Testis (tissue), 3 donors: ENCODE results near the gene VWC2. TPM values are rescaled to one million over a fixed set of nuclear protein-coding genes. Genes with fewer than 3 reads are reported as not detected.

Experiments used
- DNase-seq: peaks from one replicate; pipeline ENCODE4 v3.0.0-alpha.2; 2019
- H3K27ac ChIP-seq, 2 donors: fragments of 200-600 bp; sonication (generic); one replicate each; pipeline ENCODE4 v1.5.1; 2019
- H3K27me3 ChIP-seq: fragments of 200-600 bp; sonication (generic); one replicate; pipeline ENCODE4 v1.5.1; 2019
- H3K36me3 ChIP-seq: fragments of 200-600 bp; sonication (generic); one replicate; pipeline ENCODE4 v1.5.1; 2017; ENCODE audit warnings: low read depth; ENCODE audit errors: missing control alignments
- H3K4me1 ChIP-seq: fragments of 200-600 bp; sonication (generic); one replicate; pipeline ENCODE4 v1.5.1; 2019
- H3K4me3 ChIP-seq, 2 donors: fragments of 200-600 bp; sonication (generic); one replicate each; pipeline ENCODE4 v1.5.1; 2017 to 2019
- H3K9me3 ChIP-seq: fragments of 200-600 bp; sonication (generic); one replicate; pipeline ENCODE4 v1.5.1; 2017
- POLR2A ChIP-seq: fragments of 450-650 bp; IDR thresholded peaks from one replicate; pipeline ENCODE4 v1.6.1; 2017; ENCODE audit warnings: antibody characterized with exemption, mild to moderate bottlenecking, moderate library complexity
- WGBS, 2 donors: methylation state at CpG; one replicate each; pipeline ENCODE4 v1.1.5; 2018; 5-methylcytosine and 5-hydroxymethylcytosine counted together
- intact Hi-C: fragments of 100-400 bp; cut with DNase I; formaldehyde crosslinking; loops from one replicate; pipeline ENCODE4 v1.15.1; 2023; ENCODE audit warnings: low total_unique reads
- polyA plus RNA-seq: library from polyadenylated mRNA; stranded (reverse); fragments of 350-450 nt; fragmentation: Illumina TruSeq; extraction: RNeasy Lipid Tissue Mini Kit (QIAGEN cat#74804); gene quantifications from one replicate; pipeline ENCODE4 v1.2.3, GENCODE V29; 2014; ENCODE audit warnings: low read depth, low replicate concordance; ENCODE audit not compliant: insufficient read depth
- total RNA-seq, 2 donors: library from RNA; depleted of rRNA; stranded (reverse); fragments of >200 nt; gene quantifications; one replicate each; pipeline ENCODE4 v1.2.3, GENCODE V29; 2016
- TF ChIP-seq, protein P1 (sequence below), 3 experiments: fragments of 450-650 bp in 2 of 3; fragments of 200-600 bp in 1 of 3; sonication (generic) in 1 of 3; IDR thresholded peaks; one replicate each; pipeline ENCODE4 v1.5.1; 2016 to 2019; ENCODE audit warnings: antibody characterized with exemption in 3 of 3, mild to moderate bottlenecking in 2 of 3, moderate library complexity in 1 of 3

Gene VWC2
- total and polyA plus RNA-seq, 3 donors from 2014 or later: 0.08 to 0.31 (median 0.19) TPM

DNA sequence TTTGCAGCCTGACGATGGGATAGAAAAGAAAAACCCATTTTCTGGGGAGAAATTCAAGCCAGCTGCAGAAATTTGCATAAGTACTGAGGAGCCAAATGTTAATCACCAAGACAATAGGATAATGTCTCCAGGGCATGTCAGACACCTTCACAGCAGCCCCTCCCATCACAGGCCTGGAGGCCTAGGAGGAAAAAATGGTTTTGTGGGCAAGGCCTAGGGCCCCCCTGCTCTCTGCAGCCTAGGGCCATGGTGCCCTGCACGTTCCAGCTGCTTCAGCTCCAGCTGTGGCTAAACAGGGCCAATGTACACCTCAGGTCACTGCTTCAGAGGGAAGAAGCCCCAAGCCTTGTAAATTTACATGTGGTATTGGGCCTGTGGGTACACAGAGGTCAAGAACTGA, 158.2 kb downstream of the VWC2 start:
- no peaks in the 10 kb centered on the region for H3K27me3 ChIP-seq
- H3K4me3 ChIP-seq: no peak overlapping the region
- no peaks in the 10 kb centered on the region for H3K4me1 ChIP-seq
- 80 to 82% methylated on average over 2 of the region's 2 CpGs for WGBS, 2 donors
- no peak for TF ChIP-seq POLR2A
- TF ChIP-seq, protein P1, sequence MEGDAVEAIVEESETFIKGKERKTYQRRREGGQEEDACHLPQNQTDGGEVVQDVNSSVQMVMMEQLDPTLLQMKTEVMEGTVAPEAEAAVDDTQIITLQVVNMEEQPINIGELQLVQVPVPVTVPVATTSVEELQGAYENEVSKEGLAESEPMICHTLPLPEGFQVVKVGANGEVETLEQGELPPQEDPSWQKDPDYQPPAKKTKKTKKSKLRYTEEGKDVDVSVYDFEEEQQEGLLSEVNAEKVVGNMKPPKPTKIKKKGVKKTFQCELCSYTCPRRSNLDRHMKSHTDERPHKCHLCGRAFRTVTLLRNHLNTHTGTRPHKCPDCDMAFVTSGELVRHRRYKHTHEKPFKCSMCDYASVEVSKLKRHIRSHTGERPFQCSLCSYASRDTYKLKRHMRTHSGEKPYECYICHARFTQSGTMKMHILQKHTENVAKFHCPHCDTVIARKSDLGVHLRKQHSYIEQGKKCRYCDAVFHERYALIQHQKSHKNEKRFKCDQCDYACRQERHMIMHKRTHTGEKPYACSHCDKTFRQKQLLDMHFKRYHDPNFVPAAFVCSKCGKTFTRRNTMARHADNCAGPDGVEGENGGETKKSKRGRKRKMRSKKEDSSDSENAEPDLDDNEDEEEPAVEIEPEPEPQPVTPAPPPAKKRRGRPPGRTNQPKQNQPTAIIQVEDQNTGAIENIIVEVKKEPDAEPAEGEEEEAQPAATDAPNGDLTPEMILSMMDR (IDR thresholded peaks at IDR 0.05): no peak
- intact Hi-C loops: no loop called here
- H3K27ac ChIP-seq: no peak overlapping the region
- H3K9me3 ChIP-seq: no peaks in the 10 kb centered on the region
- no peak for DNase-seq
- no peaks in the 10 kb centered on the region for H3K36me3 ChIP-seq

DNA sequence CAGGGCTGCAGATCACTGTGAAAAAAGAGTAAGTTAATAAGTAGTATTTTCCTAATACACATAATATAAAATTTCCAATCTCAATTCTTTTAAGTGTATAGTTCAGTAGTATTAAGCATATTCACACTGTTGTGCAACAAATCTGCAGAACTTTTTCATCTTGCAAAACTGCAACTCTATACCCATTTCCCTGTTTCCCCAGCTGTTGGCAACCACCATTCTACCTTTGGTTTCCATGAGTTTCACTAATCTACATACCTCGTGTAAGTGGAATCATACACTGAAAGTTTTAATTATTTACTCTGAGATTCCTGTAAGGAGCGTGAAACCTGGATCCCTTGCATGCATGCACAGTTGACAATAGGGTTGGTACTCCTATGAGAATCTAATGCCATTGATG, 164.2 kb downstream of the VWC2 start:
- WGBS, 2 donors: 85 to 86% methylated on average over 2 of the region's 2 CpGs
- Histone ChIP-seq H3K36me3 (no peaks in the 10 kb centered on the region), H3K4me1 (no peaks in the 10 kb centered on the region), H3K27me3 (no peaks in the 10 kb centered on the region), H3K27ac (no peak overlapping the region), H3K4me3 (no peak overlapping the region), H3K9me3 (no peaks in the 10 kb centered on the region)
- DNase-seq: no peak
- intact Hi-C loops: no loop called here
- no peak for TF ChIP-seq POLR2A
- TF ChIP-seq, protein P1 (IDR thresholded peaks at IDR 0.05): no peak
